ENCODE results near the gene LGR5. TPM values are rescaled to one million over a fixed set of nuclear protein-coding genes. Genes with fewer than 3 reads are reported as not detected.

LGR5 gene
- total RNA-seq, 2 experiments from 2014 or later = not detected

GRCh38 chr12:71589478-71589881, 149.9 kb downstream of the LGR5 start:
- no peaks in the 10 kb centered on the region for H3K36me3 Mint-ChIP-seq (ENCODE audit: low read depth)
- H3K4me3 Mint-ChIP-seq = no peak overlapping the region
- DNase-seq = no peak
- POLR2A ChIA-PET = no interaction called here
- no peaks in the 10 kb centered on the region for H3K4me1 Mint-ChIP-seq (ENCODE audit: low read depth)
- H3K27ac Mint-ChIP-seq = no peak overlapping the region
- CTCF ChIA-PET = no interaction called here
- H3K27me3 Mint-ChIP-seq (ENCODE audit: low read depth) = peaks cover 20% of the 10 kb centered on the region
- H3K9me3 Mint-ChIP-seq (ENCODE audit: insufficient read depth) = no peaks in the 10 kb centered on the region
- no peak for ATAC-seq

- Mint-ChIP-seq H3K4me3 (no peak overlapping the region), H3K9me3 (ENCODE audit: insufficient read depth) (no peaks in the 10 kb centered on the region), H3K36me3 (ENCODE audit: low read depth) (no peaks in the 10 kb centered on the region), H3K27ac (no peak overlapping the region), H3K27me3 (ENCODE audit: low read depth) (peaks cover 25% of the 10 kb centered on the region), H3K4me1 (ENCODE audit: low read depth) (no peaks in the 10 kb centered on the region)
- DNase-seq = no peak
- ChIA-PET CTCF (no interaction called here), POLR2A (no interaction called here)
- ATAC-seq = no peak
Measured at GRCh38 chr12:71591601-71592000, 152.0 kb downstream of the LGR5 start.

GRCh38 chr12:71592841-71593240, 153.2 kb downstream of the LGR5 start:
- H3K4me1 Mint-ChIP-seq (ENCODE audit: low read depth) = no peaks in the 10 kb centered on the region
- no peaks in the 10 kb centered on the region for H3K9me3 Mint-ChIP-seq (ENCODE audit: insufficient read depth)
- no peak overlapping the region for H3K4me3 Mint-ChIP-seq
- no peak overlapping the region for H3K27ac Mint-ChIP-seq
- ATAC-seq (no peak), DNase-seq (no peak)
- H3K36me3 Mint-ChIP-seq (ENCODE audit: low read depth) = no peaks in the 10 kb centered on the region
- ChIA-PET CTCF (no interaction called here), POLR2A (no interaction called here)
- H3K27me3 Mint-ChIP-seq (ENCODE audit: low read depth) = peaks cover 26% of the 10 kb centered on the region

- ChIA-PET CTCF (interaction anchor here (1.0 kb wide), 1 partner anchor 11 kb away, joined by 4 read pairs; no protein-coding TSS in a partner anchor), POLR2A (interaction anchor here (0.6 kb wide), 1 partner anchor 91 kb away, joined by 3 read pairs; no protein-coding TSS in a partner anchor)
- no peak overlapping the region for H3K4me3 Mint-ChIP-seq
- DNase-seq (no peak), ATAC-seq (no peak)
- no peak overlapping the region for H3K27ac Mint-ChIP-seq
- no peaks in the 10 kb centered on the region for H3K4me1 Mint-ChIP-seq (ENCODE audit: low read depth)
- peaks cover 26% of the 10 kb centered on the region for H3K27me3 Mint-ChIP-seq (ENCODE audit: low read depth)
- no peaks in the 10 kb centered on the region for H3K9me3 Mint-ChIP-seq (ENCODE audit: insufficient read depth)
- no peaks in the 10 kb centered on the region for H3K36me3 Mint-ChIP-seq (ENCODE audit: low read depth)
Measured at GRCh38 chr12:71594214-71594948, 154.8 kb downstream of the LGR5 start.

- H3K4me1 Mint-ChIP-seq (ENCODE audit: low read depth) = no peaks in the 10 kb centered on the region
- ATAC-seq (no peak), DNase-seq (no peak)
- H3K27ac Mint-ChIP-seq = no peak overlapping the region
- ChIA-PET POLR2A (no interaction called here), CTCF (no interaction called here)
- H3K27me3 Mint-ChIP-seq (ENCODE audit: low read depth) = peaks cover 15% of the 10 kb centered on the region
- no peaks in the 10 kb centered on the region for H3K36me3 Mint-ChIP-seq (ENCODE audit: low read depth)
- H3K4me3 Mint-ChIP-seq = no peak overlapping the region
- H3K9me3 Mint-ChIP-seq (ENCODE audit: insufficient read depth) = peaks cover 5% of the 10 kb centered on the region
Measured at GRCh38 chr12:71599210-71599609, 159.6 kb downstream of the LGR5 start.

- ATAC-seq (no peak), DNase-seq (no peak)
- Mint-ChIP-seq H3K27ac (no peak overlapping the region), H3K27me3 (ENCODE audit: low read depth) (peaks cover 6% of the 10 kb centered on the region), H3K4me3 (no peak overlapping the region), H3K36me3 (ENCODE audit: low read depth) (peaks cover 10% of the 10 kb centered on the region), H3K9me3 (ENCODE audit: insufficient read depth) (peaks cover 5% of the 10 kb centered on the region), H3K4me1 (ENCODE audit: low read depth) (no peaks in the 10 kb centered on the region)
- CTCF ChIA-PET = no interaction called here
- POLR2A ChIA-PET = no interaction called here
Measured at GRCh38 chr12:71601546-71601945, 161.9 kb downstream of the LGR5 start.

GRCh38 chr12:71602761-71603577, 163.4 kb downstream of the LGR5 start:
- H3K27me3 Mint-ChIP-seq (ENCODE audit: low read depth) = peaks cover 2% of the 10 kb centered on the region
- H3K4me3 Mint-ChIP-seq = no peak overlapping the region
- peaks cover 24% of the 10 kb centered on the region for H3K36me3 Mint-ChIP-seq (ENCODE audit: low read depth)
- ChIA-PET CTCF (interaction anchor here (1.3 kb wide), 1 partner anchor 144 kb away, joined by 4 read pairs; no protein-coding TSS in a partner anchor), POLR2A (no interaction called here)
- no peaks in the 10 kb centered on the region for H3K4me1 Mint-ChIP-seq (ENCODE audit: low read depth)
- no peak overlapping the region for H3K27ac Mint-ChIP-seq
- no peak for DNase-seq
- ATAC-seq = peak; percentile 19
- peaks cover 5% of the 10 kb centered on the region for H3K9me3 Mint-ChIP-seq (ENCODE audit: insufficient read depth)

GRCh38 chr12:71605039-71605438, 165.4 kb downstream of the LGR5 start:
- DNase-seq (no peak), ATAC-seq (no peak)
- ChIA-PET POLR2A (interaction anchor here (0.6 to 1.3 kb wide), 3 partner anchors 9 to 157 kb away, joined by 3 to 4 read pairs (median 3); no protein-coding TSS in a partner anchor), CTCF (interaction anchor here (0.9 to 2.5 kb wide), 4 partner anchors 11 to 67 kb away, joined by 4 to 12 read pairs (median 4); no protein-coding TSS in a partner anchor)
- H3K36me3 Mint-ChIP-seq (ENCODE audit: low read depth) = peaks cover 41% of the 10 kb centered on the region
- no peak overlapping the region for H3K27ac Mint-ChIP-seq
- peaks cover 5% of the 10 kb centered on the region for H3K9me3 Mint-ChIP-seq (ENCODE audit: insufficient read depth)
- peaks cover 2% of the 10 kb centered on the region for H3K27me3 Mint-ChIP-seq (ENCODE audit: low read depth)
- no peak overlapping the region for H3K4me3 Mint-ChIP-seq
- H3K4me1 Mint-ChIP-seq (ENCODE audit: low read depth) = peaks cover 4% of the 10 kb centered on the region

- Mint-ChIP-seq H3K27ac (no peak overlapping the region), H3K4me1 (ENCODE audit: low read depth) (peaks cover 11% of the 10 kb centered on the region), H3K9me3 (ENCODE audit: insufficient read depth) (no peaks in the 10 kb centered on the region), H3K4me3 (no peak overlapping the region), H3K27me3 (ENCODE audit: low read depth) (no peaks in the 10 kb centered on the region), H3K36me3 (ENCODE audit: low read depth) (peaks cover 65% of the 10 kb centered on the region)
- no peak for DNase-seq
- ATAC-seq = no peak
- POLR2A ChIA-PET = no interaction called here
- CTCF ChIA-PET = interaction anchor here (2.5 kb wide), 1 partner anchor 29 kb away, joined by 12 read pairs; no protein-coding TSS in a partner anchor
Measured at GRCh38 chr12:71607494-71608330, 168.1 kb downstream of the LGR5 start.

- no peaks in the 10 kb centered on the region for H3K27me3 Mint-ChIP-seq (ENCODE audit: low read depth)
- H3K36me3 Mint-ChIP-seq (ENCODE audit: low read depth) = peaks cover 78% of the 10 kb centered on the region
- peak overlapping the region; percentile 60 for H3K27ac Mint-ChIP-seq
- no peak overlapping the region for H3K4me3 Mint-ChIP-seq
- CTCF ChIA-PET = interaction anchor here (0.6 to 1.0 kb wide), 2 partner anchors 25 to 137 kb away, joined by 4 to 5 read pairs; no protein-coding TSS in a partner anchor
- DNase-seq (no peak), ATAC-seq (peak; percentile 39)
- H3K9me3 Mint-ChIP-seq (ENCODE audit: insufficient read depth) = no peaks in the 10 kb centered on the region
- POLR2A ChIA-PET = no interaction called here
- H3K4me1 Mint-ChIP-seq (ENCODE audit: low read depth) = peaks cover 11% of the 10 kb centered on the region
Measured at GRCh38 chr12:71610031-71610795, 170.6 kb downstream of the LGR5 start.

- no peak for ATAC-seq
- peaks cover 77% of the 10 kb centered on the region for H3K36me3 Mint-ChIP-seq (ENCODE audit: low read depth)
- CTCF ChIA-PET = interaction anchor here (2.0 kb wide), 1 partner anchor 15 kb away, joined by 10 read pairs; no protein-coding TSS in a partner anchor
Measured at GRCh38 chr12:71621938-71622337, 182.3 kb downstream of the LGR5 start.

More at GRCh38 chr12:71621938-71622337, 182.3 kb downstream of the LGR5 start:
- H3K4me1 Mint-ChIP-seq (ENCODE audit: low read depth) = peaks cover 13% of the 10 kb centered on the region
- DNase-seq = no peak
- H3K27me3 Mint-ChIP-seq (ENCODE audit: low read depth) = no peaks in the 10 kb centered on the region
- POLR2A ChIA-PET = no interaction called here
- no peak overlapping the region for H3K27ac Mint-ChIP-seq
- no peak overlapping the region for H3K4me3 Mint-ChIP-seq
- H3K9me3 Mint-ChIP-seq (ENCODE audit: insufficient read depth) = no peaks in the 10 kb centered on the region

Data from activated CD8-positive, alpha-beta T cell treated with anti-CD3 and anti-CD28 coated beads, Interleukin-2, amount 10 ng/mL, durations not matched to agents 7 days and 5 days (primary cell).